Breast epithelium (tissue), 3 donors: ENCODE measurements around the gene TMEM141.
"Not testable (repeated sequence)": the region's sequence is repeated elsewhere in the genome, so short reads cannot be mapped to it uniquely, and the experiment has no call there.

Experiments
- CTCF ChIP-seq, 3 donors: fragments of 450-650 bp; IDR thresholded peaks; one replicate each; pipeline ENCODE4 v1.5.1; 2016 to 2017; ENCODE audit warnings: antibody characterized with exemption in 3 of 3, mild to moderate bottlenecking in 3 of 3, moderate library complexity in 3 of 3
- POLR2A ChIP-seq: fragments of 450-650 bp; IDR thresholded peaks from one replicate; pipeline ENCODE4 v1.6.1; 2016; ENCODE audit warnings: antibody characterized with exemption, mild to moderate bottlenecking, moderate library complexity

GRCh38 chr9:136786983-136787382 lies 4.2 kb upstream of the TMEM141 start:
- TF ChIP-seq CTCF (IDR thresholded peaks at IDR 0.05); POLR2A: not testable (repeated sequence)
